Tibial nerve (tissue), 4 donors: Measurements from ENCODE around the gene YOD1. TPM values are rescaled to one million over a fixed set of nuclear protein-coding genes. Genes with fewer than 3 reads are reported as not detected.
A peak's percentile ranks its signal among the peaks of the same experiment; 100 is the strongest.

Source experiments
- DNase-seq, 2 donors: peaks; one replicate each; pipeline ENCODE4 v3.0.0-alpha.2; 2019; ENCODE audit warnings: low spot score in 2 of 2
- H3K27ac ChIP-seq, 4 donors: fragments of 200-600 bp; sonication (generic) in 3 of 4; one replicate each; pipeline ENCODE4 v1.5.1; 2017 to 2019; ENCODE audit warnings: mild to moderate bottlenecking in 1 of 4
- H3K27me3 ChIP-seq, 2 donors: fragments of 200-600 bp; sonication (generic) in 1 of 2; one replicate each; pipeline versions ENCODE4 v1.5.1 to v1.6.0; 2017 to 2019
- H3K36me3 ChIP-seq, 3 donors: fragments of 200-600 bp; sonication (generic); one replicate each; pipeline ENCODE4 v1.5.1; 2018 to 2019
- H3K4me1 ChIP-seq, 4 donors: fragments of 200-600 bp; sonication (generic) in 3 of 4; one replicate each; pipeline ENCODE4 v1.5.1; 2017 to 2019
- H3K4me3 ChIP-seq, 4 donors: fragments of 200-600 bp; sonication (generic) in 3 of 4; one replicate each; pipeline ENCODE4 v1.5.1; 2017 to 2019; ENCODE audit warnings: mild to moderate bottlenecking in 1 of 4, moderate library complexity in 1 of 4
- H3K9me3 ChIP-seq, 4 donors: fragments of 200-600 bp; sonication (generic) in 3 of 4; one replicate each; pipeline ENCODE4 v1.5.1; 2017 to 2019
- CTCF ChIP-seq, 5 experiments: fragments of 200-600 bp in 3 of 5; fragments of 450-650 bp in 2 of 5; sonication (generic) in 3 of 5; IDR thresholded peaks; one replicate each; pipeline ENCODE4 v1.5.1; 2016 to 2019; ENCODE audit warnings: antibody characterized with exemption in 5 of 5, mild to moderate bottlenecking in 3 of 5, moderate library complexity in 2 of 5
- EP300 ChIP-seq, 2 donors: sonication (generic); formaldehyde crosslinking; IDR thresholded peaks; one replicate each; pipeline ENCODE4 v1.6.1; 2017; ENCODE audit warnings: antibody characterized with exemption in 2 of 2, mild to moderate bottlenecking in 1 of 2
- POLR2A ChIP-seq, 2 donors: fragments of 450-650 bp; IDR thresholded peaks; one replicate each; pipeline ENCODE4 v1.6.1; 2017; ENCODE audit warnings: antibody characterized with exemption in 2 of 2, mild to moderate bottlenecking in 2 of 2, moderate library complexity in 2 of 2
- WGBS, 2 donors: methylation state at CpG; one replicate each; pipeline ENCODE4 v1.1.5; 2018; 5-methylcytosine and 5-hydroxymethylcytosine counted together
- total RNA-seq, 4 donors: library from RNA; depleted of rRNA; stranded (reverse); fragments of >200 nt; gene quantifications; one replicate each; pipeline ENCODE4 v1.1.0, GENCODE V29; 2016

Gene YOD1
- total RNA-seq, 4 donors from 2014 or later: 6.9 to 11.8 (median 10.7) TPM

DNA sequence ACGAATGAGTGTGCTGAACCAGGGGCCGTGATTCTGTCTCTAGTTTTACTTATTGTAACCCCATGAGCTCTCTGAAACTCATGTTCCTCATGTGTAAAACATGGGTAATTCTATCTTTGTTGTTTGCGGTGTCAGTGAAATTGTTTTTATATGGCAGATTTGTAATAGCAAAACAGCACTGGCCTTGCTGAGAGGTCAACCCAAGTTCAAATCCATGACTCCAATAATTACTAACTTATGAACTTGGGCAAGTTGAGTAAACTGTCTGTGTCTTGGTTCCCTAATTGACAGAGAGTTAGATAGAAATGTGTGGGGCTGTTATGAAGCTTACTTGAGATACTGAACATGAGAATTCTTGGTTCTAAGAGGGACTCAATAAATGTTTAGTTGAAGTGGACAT is 36.3 kb downstream of the YOD1 start:
- 74 to 78% methylated on average over 3 of the region's 3 CpGs for WGBS, 2 donors
- no peak overlapping the region for H3K4me3 ChIP-seq
- DNase-seq: no peak
- H3K4me1 ChIP-seq: peaks cover 0 to 15% (median 1%) of the 10 kb centered on the region in 4 donors
- no peaks in the 10 kb centered on the region for H3K27me3 ChIP-seq
- no peaks in the 10 kb centered on the region for H3K36me3 ChIP-seq
- no peaks in the 10 kb centered on the region for H3K9me3 ChIP-seq
- TF ChIP-seq CTCF (IDR thresholded peaks at IDR 0.05): no peak
- no peak for TF ChIP-seq EP300 (IDR thresholded peaks at IDR 0.05)
- no peak for TF ChIP-seq POLR2A (IDR thresholded peaks at IDR 0.05)
- no peak overlapping the region for H3K27ac ChIP-seq

GRCh38 chr1:207013321-207014085 is 37.5 kb downstream of the YOD1 start:
- DNase-seq: no peak
- no peak for TF ChIP-seq POLR2A (IDR thresholded peaks at IDR 0.05)
- no peak for TF ChIP-seq CTCF (IDR thresholded peaks at IDR 0.05)
- no peak for TF ChIP-seq EP300 (IDR thresholded peaks at IDR 0.05)
- no peak overlapping the region for H3K27ac ChIP-seq
- WGBS, 2 donors: 82 to 83% methylated on average over 6 of the region's 6 CpGs
- no peak overlapping the region for H3K4me3 ChIP-seq
- peaks cover 0 to 27% (median 9%) of the 10 kb centered on the region in 4 donors for H3K4me1 ChIP-seq
- H3K27me3 ChIP-seq: no peaks in the 10 kb centered on the region
- H3K9me3 ChIP-seq: no peaks in the 10 kb centered on the region
- H3K36me3 ChIP-seq: no peaks in the 10 kb centered on the region

GRCh38 chr1:207010726-207011125 is 40.3 kb downstream of the YOD1 start:
- Histone ChIP-seq H3K4me3 (no peak overlapping the region), H3K4me1 (peaks cover 0 to 53% (median 15%) of the 10 kb centered on the region in 4 donors), H3K9me3 (no peaks in the 10 kb centered on the region), H3K36me3 (no peaks in the 10 kb centered on the region), H3K27ac (peak overlapping the region in 3 of 4 donors; percentile 3 to 76 (median 68)), H3K27me3 (no peaks in the 10 kb centered on the region)
- WGBS, 2 donors: 96 to 100% methylated on average over 2 of the region's 2 CpGs
- TF ChIP-seq EP300 (IDR thresholded peaks at IDR 0.05) (no peak), POLR2A (IDR thresholded peaks at IDR 0.05) (no peak), CTCF (IDR thresholded peaks at IDR 0.05) (no peak)
- no peak for DNase-seq

DNA sequence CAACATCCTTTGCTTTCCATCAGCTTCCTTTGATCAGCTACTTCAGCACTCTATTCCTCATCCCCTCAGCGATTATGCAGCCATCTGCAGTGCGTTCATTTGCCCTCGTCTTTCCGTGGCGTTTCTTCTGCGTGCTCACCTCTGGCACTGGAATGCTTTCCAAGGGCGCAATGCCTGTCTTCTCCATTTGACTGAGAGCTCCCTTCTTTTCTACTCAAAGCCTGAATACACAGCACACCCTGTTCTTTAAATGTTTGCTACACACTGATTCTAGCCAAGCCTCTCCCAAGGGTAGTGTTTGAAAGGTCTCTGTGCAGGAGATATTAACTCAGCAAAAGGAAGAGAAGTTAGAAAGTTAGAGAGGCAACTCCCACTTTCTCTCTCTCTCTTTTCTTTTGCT is 41.1 kb downstream of the YOD1 start:
- peak overlapping the region in 3 of 4 donors; percentile 3 to 76 (median 68) for H3K27ac ChIP-seq
- no peaks in the 10 kb centered on the region for H3K27me3 ChIP-seq
- no peaks in the 10 kb centered on the region for H3K9me3 ChIP-seq
- H3K4me3 ChIP-seq: no peak overlapping the region
- H3K36me3 ChIP-seq: no peaks in the 10 kb centered on the region
- no peak for TF ChIP-seq EP300 (IDR thresholded peaks at IDR 0.05)
- no peak for TF ChIP-seq CTCF (IDR thresholded peaks at IDR 0.05)
- no peak for TF ChIP-seq POLR2A (IDR thresholded peaks at IDR 0.05)
- peaks cover 0 to 53% (median 15%) of the 10 kb centered on the region in 4 donors for H3K4me1 ChIP-seq
- 62 to 64% methylated on average over 7 of the region's 7 CpGs for WGBS, 2 donors
- no peak for DNase-seq

DNA sequence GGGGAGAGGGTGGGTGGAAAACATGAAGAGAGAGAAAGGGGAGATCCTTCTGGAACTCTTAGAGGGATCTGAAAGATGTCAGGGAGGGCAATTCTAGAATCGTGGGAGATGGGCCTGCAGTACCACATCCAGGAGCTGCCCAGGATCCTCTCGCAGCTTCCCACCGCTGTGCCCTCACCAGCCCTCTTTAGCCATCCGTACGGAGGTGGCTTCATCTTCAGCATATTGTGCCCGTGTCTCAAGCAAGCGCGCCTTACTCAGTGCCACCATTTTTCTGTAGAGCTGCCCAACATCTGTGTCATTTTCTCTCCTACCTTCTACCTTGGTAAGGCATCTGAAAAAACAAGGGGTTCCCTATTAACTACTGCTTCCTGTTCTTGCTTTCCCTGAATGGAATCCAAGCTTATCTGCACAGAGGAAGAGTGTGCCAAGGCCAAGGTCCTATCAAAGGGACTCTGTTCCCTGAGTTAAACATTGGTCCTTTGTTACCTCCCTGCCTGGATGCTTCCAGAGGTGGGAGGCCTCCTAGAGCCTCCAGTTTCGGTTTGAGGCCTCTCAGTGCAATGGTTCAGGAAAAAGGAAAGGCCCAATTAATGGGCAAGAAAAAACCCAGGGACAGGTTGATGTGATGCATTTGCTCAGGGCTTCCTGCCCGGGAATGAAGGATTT is 41.7 kb downstream of the YOD1 start:
- Histone ChIP-seq H3K36me3 (no peaks in the 10 kb centered on the region), H3K27ac (peak overlapping the region in 3 of 4 donors; percentile 38 to 76 (median 68)), H3K4me3 (no peak overlapping the region), H3K9me3 (no peaks in the 10 kb centered on the region), H3K27me3 (no peaks in the 10 kb centered on the region), H3K4me1 (peaks cover 0 to 53% (median 15%) of the 10 kb centered on the region in 4 donors)
- WGBS, 2 donors: 86 to 87% methylated on average over 10 of the region's 10 CpGs
- DNase-seq: no peak
- TF ChIP-seq POLR2A (IDR thresholded peaks at IDR 0.05) (no peak), EP300 (IDR thresholded peaks at IDR 0.05) (no peak), CTCF (IDR thresholded peaks at IDR 0.05) (no peak)
